HEK293 (cell line): ENCODE results near the gene PCDHGC5.

ENCODE experiments used
- CTCF ChIA-PET: fragments of 350-600 bp; formaldehyde crosslinking; extraction: SDS; loops from one replicate; lab custom pipeline; 2021; ENCODE audit warnings: antibody characterized with exemption; lab: Yijun Ruan, JAX
- POLR2A ChIA-PET: fragments of 300-600 bp; formaldehyde crosslinking; extraction: SDS; loops from one replicate; lab custom pipeline; 2020; ENCODE audit warnings: antibody characterized with exemption, inconsistent platforms; lab: Yijun Ruan, JAX
- H3K27ac ChIP-seq: fragments of 200-500 bp; sonication (Bioruptor generic); 2 replicates; pipeline ENCODE4 v1.5.1; 2014; ENCODE audit warnings: low read depth, low read length, control low read depth, inconsistent platforms; ENCODE audit errors: extremely low read depth
- H3K36me3 ChIP-seq, 2 experiments: fragments of 200-500 bp in 1 of 2; sonication (Bioruptor generic) in 1 of 2; 1 replicate in 1 of 2; 2 replicates in 1 of 2; pipeline ENCODE4 v1.5.1; 2014 to 2017; ENCODE audit warnings: inconsistent platforms in 2 of 2, low read length in 2 of 2; ENCODE audit not compliant: control insufficient read depth in 2 of 2, insufficient read depth in 1 of 2
- H3K4me1 ChIP-seq: fragments of 200-500 bp; sonication (Bioruptor generic); 2 replicates; pipeline ENCODE4 v1.5.1; 2014; ENCODE audit warnings: mild to moderate bottlenecking, low read length, inconsistent platforms; ENCODE audit not compliant: control insufficient read depth, insufficient read depth
- H3K4me3 ChIP-seq: 2 replicates; pipeline ENCODE4 v1.5.1; 2011; ENCODE audit warnings: low read depth, mild to moderate bottlenecking, control low read depth, low read length, moderate library complexity
- H3K9me3 ChIP-seq: fragments of 200-500 bp; sonication (Bioruptor generic); 2 replicates; pipeline ENCODE4 v1.5.1; 2014; ENCODE audit warnings: low read depth, low read length, inconsistent platforms; ENCODE audit not compliant: control insufficient read depth, insufficient read depth
- ATF2 ChIP-seq: fragments of 450-650 bp; formaldehyde crosslinking; IDR thresholded peaks from 2 replicates; pipeline ENCODE4 v1.5.1; 2016; ENCODE audit warnings: missing biosample characterization, missing genetic modification characterization, low read depth
- MEIS1 ChIP-seq: sonication (generic); formaldehyde crosslinking; IDR thresholded peaks from 2 replicates; pipeline ENCODE4 v1.8.1; 2022; ENCODE audit warnings: missing genetic modification reagents, mild to moderate bottlenecking, borderline replicate concordance
- PRDM1 ChIP-seq: fragments of 450-650 bp; formaldehyde crosslinking; IDR thresholded peaks from 2 replicates; pipeline ENCODE4; 2016; ENCODE audit warnings: missing biosample characterization, missing genetic modification characterization
- YY2 ChIP-seq: fragments of 450-650 bp; formaldehyde crosslinking; IDR thresholded peaks from 2 replicates; pipeline ENCODE4 v1.5.1; 2016; ENCODE audit warnings: missing biosample characterization, missing genetic modification characterization
- ZBTB17 ChIP-seq: fragments of 450-650 bp; formaldehyde crosslinking; IDR thresholded peaks from 2 replicates; pipeline ENCODE4 v1.5.1; 2016; ENCODE audit warnings: missing biosample characterization, missing genetic modification characterization
- ZFP3 ChIP-seq: fragments of 450-650 bp; formaldehyde crosslinking; IDR thresholded peaks from 2 replicates; pipeline ENCODE4 v1.5.1; 2016; ENCODE audit warnings: low read depth, missing biosample characterization, missing genetic modification characterization
- ZFP69B ChIP-seq: fragments of 450-650 bp; formaldehyde crosslinking; IDR thresholded peaks from 2 replicates; pipeline ENCODE4 v1.5.1; 2016; ENCODE audit warnings: missing biosample characterization, missing genetic modification characterization
- ZNF19 ChIP-seq: fragments of 450-650 bp; formaldehyde crosslinking; IDR thresholded peaks from 2 replicates; pipeline ENCODE4; 2016; ENCODE audit warnings: missing biosample characterization, missing genetic modification characterization, low read depth
- ZNF214 ChIP-seq: fragments of 450-650 bp; formaldehyde crosslinking; IDR thresholded peaks from 2 replicates; pipeline ENCODE4 v1.5.1; 2017; ENCODE audit warnings: missing biosample characterization, mild to moderate bottlenecking, missing genetic modification characterization, borderline replicate concordance
- ZNF221 ChIP-seq: fragments of 450-650 bp; formaldehyde crosslinking; IDR thresholded peaks from 2 replicates; pipeline ENCODE4 v1.5.1; 2017; ENCODE audit warnings: missing biosample characterization, missing genetic modification characterization, borderline replicate concordance
- ZNF223 ChIP-seq: fragments of 450-650 bp; formaldehyde crosslinking; IDR thresholded peaks from 2 replicates; pipeline ENCODE4 v1.5.1; 2016; ENCODE audit warnings: missing biosample characterization, missing genetic modification characterization
- ZNF558 ChIP-seq: fragments of 450-650 bp; formaldehyde crosslinking; IDR thresholded peaks from 2 replicates; pipeline ENCODE4 v1.5.1; 2016; ENCODE audit warnings: missing biosample characterization, missing genetic modification characterization
- ZNF610 ChIP-seq: fragments of 450-650 bp; formaldehyde crosslinking; IDR thresholded peaks from 2 replicates; pipeline ENCODE4 v1.5.1; 2016; ENCODE audit warnings: missing biosample characterization, missing genetic modification characterization, borderline replicate concordance
- ZNF624 ChIP-seq: fragments of 450-650 bp; formaldehyde crosslinking; IDR thresholded peaks from 2 replicates; pipeline ENCODE4 v1.5.1; 2017; ENCODE audit warnings: missing biosample characterization, missing genetic modification characterization
- ZNF701 ChIP-seq: fragments of 450-650 bp; formaldehyde crosslinking; IDR thresholded peaks from 2 replicates; pipeline ENCODE4 v1.5.1; 2016; ENCODE audit warnings: missing biosample characterization, missing genetic modification characterization
- ZSCAN16 ChIP-seq: fragments of 450-650 bp; formaldehyde crosslinking; IDR thresholded peaks from 2 replicates; pipeline ENCODE4 v1.5.1; 2016; ENCODE audit warnings: missing biosample characterization, missing genetic modification characterization
- TF ChIP-seq, protein P1 (sequence below): fragments of 450-650 bp; formaldehyde crosslinking; IDR thresholded peaks from 2 replicates; pipeline ENCODE4 v1.5.1; 2016; ENCODE audit warnings: missing biosample characterization, missing genetic modification characterization
- TF ChIP-seq, protein P2 (sequence below): fragments of 450-650 bp; formaldehyde crosslinking; IDR thresholded peaks from 2 replicates; pipeline ENCODE4 v1.5.1; 2016; ENCODE audit warnings: missing biosample characterization, missing genetic modification characterization, low read depth

Gene PCDHGC5

DNA sequence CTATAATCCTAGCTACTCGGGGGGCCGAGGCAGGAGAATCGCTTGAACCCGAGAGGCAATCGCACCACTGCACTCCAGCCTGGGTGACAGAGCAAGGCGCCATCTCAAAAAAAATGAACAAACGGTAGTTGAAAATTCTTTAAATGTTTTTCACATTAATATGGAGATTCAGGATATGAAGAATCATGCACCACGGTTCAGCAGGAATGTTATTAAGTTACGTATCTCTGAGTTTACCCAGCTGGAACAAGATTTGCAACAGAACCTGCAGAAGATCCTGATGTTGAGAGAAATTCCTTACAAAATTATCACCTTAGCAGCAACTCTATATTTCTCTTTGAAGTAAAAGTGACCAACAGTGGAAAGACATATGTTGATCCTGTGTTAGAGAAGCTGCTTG, 48.5 kb upstream of the PCDHGC5 start:
- POLR2A ChIA-PET, result no interaction called here
- H3K27ac ChIP-seq, result no peak overlapping the region
- no peak for TF ChIP-seq YY2 (tag by site-specific recombination)
- TF ChIP-seq ZNF221 (tag by site-specific recombination), result no peak
- no peak for TF ChIP-seq ZSCAN16 (tag by site-specific recombination)
- no peak for TF ChIP-seq ZNF624 (tag by site-specific recombination)
- no peak for TF ChIP-seq MEIS1 (CRISPR knock-in tag)
- TF ChIP-seq ZNF223 (tag by site-specific recombination), result no peak
- no peak for TF ChIP-seq ATF2 (tag by site-specific recombination)
- TF ChIP-seq ZNF701 (tag by site-specific recombination), result no peak
- TF ChIP-seq ZNF214 (tag by site-specific recombination), result no peak
- TF ChIP-seq ZFP3, result no peak
- no peak for TF ChIP-seq PRDM1
- TF ChIP-seq ZFP69B (tag by site-specific recombination), result no peak
- no peak for TF ChIP-seq ZBTB17 (tag by site-specific recombination)
- TF ChIP-seq, protein P1, sequence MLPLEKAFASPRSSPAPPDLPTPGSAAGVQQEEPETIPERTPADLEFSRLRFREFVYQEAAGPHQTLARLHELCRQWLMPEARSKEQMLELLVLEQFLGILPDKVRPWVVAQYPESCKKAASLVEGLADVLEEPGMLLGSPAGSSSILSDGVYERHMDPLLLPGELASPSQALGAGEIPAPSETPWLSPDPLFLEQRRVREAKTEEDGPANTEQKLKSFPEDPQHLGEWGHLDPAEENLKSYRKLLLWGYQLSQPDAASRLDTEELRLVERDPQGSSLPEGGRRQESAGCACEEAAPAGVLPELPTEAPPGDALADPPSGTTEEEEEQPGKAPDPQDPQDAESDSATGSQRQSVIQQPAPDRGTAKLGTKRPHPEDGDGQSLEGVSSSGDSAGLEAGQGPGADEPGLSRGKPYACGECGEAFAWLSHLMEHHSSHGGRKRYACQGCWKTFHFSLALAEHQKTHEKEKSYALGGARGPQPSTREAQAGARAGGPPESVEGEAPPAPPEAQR (tag by site-specific recombination), result no peak
- no peaks in the 10 kb centered on the region for H3K36me3 ChIP-seq
- no peak overlapping the region for H3K4me3 ChIP-seq
- no peaks in the 10 kb centered on the region for H3K9me3 ChIP-seq
- CTCF ChIA-PET, result interaction anchor here (0.5 to 1.7 kb wide), 3 partner anchors 84 to 117 kb away, joined by 3 to 6 read pairs (median 3); partner anchors contain the start of gene PCDHGB1
- no peaks in the 10 kb centered on the region for H3K4me1 ChIP-seq

DNA sequence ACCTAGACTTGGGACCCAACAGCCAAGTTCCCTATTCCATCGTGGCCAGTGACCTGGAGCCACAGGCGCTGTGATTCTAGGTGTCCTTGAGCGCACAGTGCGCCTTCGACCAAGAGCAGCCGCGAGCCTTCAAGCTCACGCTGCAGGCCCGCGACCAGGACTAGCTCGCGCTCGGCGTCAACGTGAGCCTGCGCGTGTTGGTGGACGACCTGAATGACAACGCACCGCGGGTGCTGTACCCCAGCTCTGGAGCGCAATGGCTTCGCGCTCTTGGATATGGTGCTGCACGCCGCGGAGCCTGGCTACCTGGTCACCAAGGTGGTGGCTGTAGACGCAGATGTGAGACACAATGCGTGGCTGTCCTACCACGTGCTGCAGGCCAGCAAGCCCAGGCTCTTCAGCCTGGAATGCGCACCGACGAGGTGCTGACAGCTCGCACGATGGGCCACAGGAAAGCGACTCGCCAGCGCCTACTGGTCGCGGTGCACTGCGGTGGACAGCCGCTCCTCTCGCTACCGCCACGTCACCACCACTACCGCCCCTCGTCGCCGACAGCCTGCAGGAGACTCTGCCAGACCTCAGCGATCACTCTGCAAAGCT, 47.2 kb upstream of the PCDHGC5 start:
- Histone ChIP-seq H3K9me3 (no peaks in the 10 kb centered on the region), H3K36me3 (no peaks in the 10 kb centered on the region), H3K4me3 (no peak overlapping the region), H3K27ac (no peak overlapping the region), H3K4me1 (no peaks in the 10 kb centered on the region)
- POLR2A ChIA-PET, result no interaction called here
- no peak for TF ChIP-seq ZNF610 (tag by site-specific recombination)
- TF ChIP-seq, protein P2, sequence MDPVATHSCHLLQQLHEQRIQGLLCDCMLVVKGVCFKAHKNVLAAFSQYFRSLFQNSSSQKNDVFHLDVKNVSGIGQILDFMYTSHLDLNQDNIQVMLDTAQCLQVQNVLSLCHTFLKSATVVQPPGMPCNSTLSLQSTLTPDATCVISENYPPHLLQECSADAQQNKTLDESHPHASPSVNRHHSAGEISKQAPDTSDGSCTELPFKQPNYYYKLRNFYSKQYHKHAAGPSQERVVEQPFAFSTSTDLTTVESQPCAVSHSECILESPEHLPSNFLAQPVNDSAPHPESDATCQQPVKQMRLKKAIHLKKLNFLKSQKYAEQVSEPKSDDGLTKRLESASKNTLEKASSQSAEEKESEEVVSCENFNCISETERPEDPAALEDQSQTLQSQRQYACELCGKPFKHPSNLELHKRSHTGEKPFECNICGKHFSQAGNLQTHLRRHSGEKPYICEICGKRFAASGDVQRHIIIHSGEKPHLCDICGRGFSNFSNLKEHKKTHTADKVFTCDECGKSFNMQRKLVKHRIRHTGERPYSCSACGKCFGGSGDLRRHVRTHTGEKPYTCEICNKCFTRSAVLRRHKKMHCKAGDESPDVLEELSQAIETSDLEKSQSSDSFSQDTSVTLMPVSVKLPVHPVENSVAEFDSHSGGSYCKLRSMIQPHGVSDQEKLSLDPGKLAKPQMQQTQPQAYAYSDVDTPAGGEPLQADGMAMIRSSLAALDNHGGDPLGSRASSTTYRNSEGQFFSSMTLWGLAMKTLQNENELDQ (tag by site-specific recombination), result no peak
- no peak for TF ChIP-seq ZNF19 (tag by site-specific recombination)
- no peak for TF ChIP-seq ZNF558 (tag by site-specific recombination)
- CTCF ChIA-PET, result interaction anchor here (0.6 kb wide), 1 partner anchor 34 kb away, joined by 3 read pairs; the partner anchor contains the start of gene PCDHGC3
